Small intestine (tissue), 7 donors: ENCODE results near the gene ADGRD1. TPM values are rescaled to one million over a fixed set of nuclear protein-coding genes. Genes with fewer than 3 reads are reported as not detected.

Experiments used
- DNase-seq, 2 donors: peaks; one replicate each; pipeline versions ENCODE4 v3.0.0 to v3.0.0-alpha.2; 2013
- FAIRE-seq: peaks from 2 replicates; lab custom pipeline; 2012; peaks lifted over from hg19 to GRCh38; lab: Jason Lieb, UNC
- H3K27ac ChIP-seq, 3 donors: one replicate each; pipeline ENCODE4 v1.5.1; 2013; ENCODE audit warnings: low read length in 2 of 3, mild to moderate bottlenecking in 2 of 3, control low read depth in 1 of 3, inconsistent platforms in 1 of 3, low read depth in 1 of 3, moderate library complexity in 1 of 3
- H3K27me3 ChIP-seq, 3 donors: one replicate each; pipeline ENCODE4 v1.6.1; 2013; ENCODE audit warnings: low read length in 3 of 3, inconsistent platforms in 1 of 3; ENCODE audit not compliant: control insufficient read depth in 3 of 3, insufficient read depth in 3 of 3
- H3K36me3 ChIP-seq, 3 donors: one replicate each; pipeline ENCODE4 v1.6.1; 2013; ENCODE audit warnings: low read length in 3 of 3, inconsistent platforms in 1 of 3, low read depth in 1 of 3, mild to moderate bottlenecking in 1 of 3, moderate library complexity in 1 of 3; ENCODE audit not compliant: control insufficient read depth in 3 of 3, insufficient read depth in 2 of 3
- H3K4me1 ChIP-seq, 3 donors: one replicate each; pipeline ENCODE4 v1.6.1; 2013; ENCODE audit warnings: low read length in 2 of 3, inconsistent platforms in 1 of 3, low read depth in 1 of 3, mild to moderate bottlenecking in 1 of 3, moderate library complexity in 1 of 3; ENCODE audit not compliant: control insufficient read depth in 3 of 3, insufficient read depth in 2 of 3
- H3K4me3 ChIP-seq, 3 donors: one replicate each; pipeline ENCODE4 v1.5.1; 2013; ENCODE audit warnings: low read length in 3 of 3, control low read depth in 1 of 3, inconsistent platforms in 1 of 3, low read depth in 1 of 3, mild to moderate bottlenecking in 1 of 3, moderate library complexity in 1 of 3
- H3K9me3 ChIP-seq, 2 donors: one replicate each; pipeline ENCODE4 v1.6.1; 2013; ENCODE audit warnings: low read depth in 1 of 2, low read length in 1 of 2; ENCODE audit not compliant: control insufficient read depth in 2 of 2, insufficient read depth in 1 of 2
- WGBS, 3 donors: extraction: QIAGEN DNeasy Blood & Tissue Kit; methylation state at CpG; one replicate each; pipeline ENCODE4 v1.1.7; 2013; 5-methylcytosine and 5-hydroxymethylcytosine counted together
- polyA plus RNA-seq, 4 donors: library from polyadenylated mRNA; stranded (reverse) in 3 of 4; unstranded in 1 of 4; fragments of 200-250 nt in 3 of 4; fragments of 120-200 nt in 1 of 4; gene quantifications; one replicate each; pipeline versions ENCODE4 v1.2.1 to v1.2.3, GENCODE V29; 2013
- donor health status: healthy with polysubstance abuse.
- donor health status: control.
- donor health status: control.
- donor health status: Bipolar disorder and iron deficiency.
- donor health status: healthy.

ADGRD1 gene
- polyA plus RNA-seq, 4 donors = 0.54 to 87.7 (median 9.3) TPM; not detected in 1

- FAIRE-seq = no peak
Observed at GRCh38 chr12:130961921-130962451, 8.3 kb downstream of the ADGRD1 start.

GRCh38 chr12:130965214-130965613, 11.5 kb downstream of the ADGRD1 start:
- Histone ChIP-seq H3K9me3 (no peaks in the 10 kb centered on the region), H3K4me3 (no peak overlapping the region), H3K27ac (no peak overlapping the region), H3K36me3 (peaks cover 0 to 39% (median 0%) of the 10 kb centered on the region in 3 donors), H3K27me3 (no peaks in the 10 kb centered on the region), H3K4me1 (peaks cover 0 to 3% (median 0%) of the 10 kb centered on the region in 3 donors)
- no peak for FAIRE-seq
- DNase-seq = no peak
- WGBS, 3 donors = 66 to 79% (median 77%) methylated on average over 6 of the region's 6 CpGs

More at GRCh38 chr12:130961921-130962451, 8.3 kb downstream of the ADGRD1 start:
- H3K9me3 ChIP-seq = no peaks in the 10 kb centered on the region
- H3K36me3 ChIP-seq = peaks cover 0 to 29% (median 0%) of the 10 kb centered on the region in 3 donors
- 74 to 90% (median 87%) methylated on average over 9 of the region's 9 CpGs for WGBS, 3 donors
- no peaks in the 10 kb centered on the region for H3K27me3 ChIP-seq
- DNase-seq = no peak
- no peak overlapping the region for H3K4me3 ChIP-seq
- no peak overlapping the region for H3K27ac ChIP-seq
- no peaks in the 10 kb centered on the region for H3K4me1 ChIP-seq

- peaks cover 0 to 2% (median 0%) of the 10 kb centered on the region in 3 donors for H3K27me3 ChIP-seq
- DNase-seq (no peak), FAIRE-seq (no peak)
- peaks cover 0 to 42% (median 0%) of the 10 kb centered on the region in 3 donors for H3K36me3 ChIP-seq
- WGBS, 3 donors = 72 to 81% (median 80%) methylated on average over 2 of the region's 2 CpGs
- H3K27ac ChIP-seq = no peak overlapping the region
- no peak overlapping the region for H3K4me3 ChIP-seq
- no peaks in the 10 kb centered on the region for H3K9me3 ChIP-seq
- peaks cover 0 to 6% (median 0%) of the 10 kb centered on the region in 3 donors for H3K4me1 ChIP-seq
Observed at GRCh38 chr12:130965668-130966067, 12.0 kb downstream of the ADGRD1 start.

- H3K36me3 ChIP-seq = peaks cover 0 to 44% (median 0%) of the 10 kb centered on the region in 3 donors
- DNase-seq (no peak), FAIRE-seq (no peak)
- no peak overlapping the region for H3K4me3 ChIP-seq
- no peak overlapping the region for H3K27ac ChIP-seq
- H3K27me3 ChIP-seq = peaks cover 0 to 3% (median 0%) of the 10 kb centered on the region in 3 donors
- H3K4me1 ChIP-seq = peaks cover 0 to 8% (median 0%) of the 10 kb centered on the region in 3 donors
- H3K9me3 ChIP-seq = no peaks in the 10 kb centered on the region
- WGBS, 3 donors = 87 to 94% (median 91%) methylated on average over 15 of the region's 15 CpGs
Observed at GRCh38 chr12:130966443-130967030, 12.8 kb downstream of the ADGRD1 start.

GRCh38 chr12:130967636-130968035, 13.9 kb downstream of the ADGRD1 start:
- 94 to 95% (median 95%) methylated on average over 16 of the region's 16 CpGs for whole genome bisulfite sequencing, 3 donors
- FAIRE-seq = no peak
- Histone ChIP-seq H3K4me1 (peaks cover 0 to 12% (median 0%) of the 10 kb centered on the region in 3 donors), H3K9me3 (no peaks in the 10 kb centered on the region), H3K27me3 (peaks cover 0 to 3% (median 0%) of the 10 kb centered on the region in 3 donors), H3K27ac (no peak overlapping the region), H3K4me3 (no peak overlapping the region), H3K36me3 (peaks cover 0 to 47% (median 0%) of the 10 kb centered on the region in 3 donors)
- no peak for DNase-seq

- no peak for FAIRE-seq
- Histone ChIP-seq H3K27me3 (peaks cover 0 to 3% (median 0%) of the 10 kb centered on the region in 3 donors), H3K27ac (no peak overlapping the region), H3K4me3 (no peak overlapping the region), H3K36me3 (peaks cover 0 to 57% (median 0%) of the 10 kb centered on the region in 3 donors), H3K9me3 (no peaks in the 10 kb centered on the region), H3K4me1 (peaks cover 0 to 12% (median 0%) of the 10 kb centered on the region in 3 donors)
- WGBS, 3 donors = 88 to 91% (median 89%) methylated on average over 7 of the region's 7 CpGs
- no peak for DNase-seq
Observed at GRCh38 chr12:130968611-130969010, 14.9 kb downstream of the ADGRD1 start.

GRCh38 chr12:130969223-130969622, 15.5 kb downstream of the ADGRD1 start:
- Histone ChIP-seq H3K36me3 (peaks cover 0 to 62% (median 0%) of the 10 kb centered on the region in 3 donors), H3K4me3 (no peak overlapping the region), H3K4me1 (peaks cover 0 to 12% (median 0%) of the 10 kb centered on the region in 3 donors), H3K27me3 (peaks cover 0 to 3% (median 0%) of the 10 kb centered on the region in 3 donors), H3K9me3 (no peaks in the 10 kb centered on the region), H3K27ac (no peak overlapping the region)
- DNase-seq (no peak), FAIRE-seq (no peak)
- WGBS, 3 donors = 74 to 83% (median 77%) methylated on average over 7 of the region's 7 CpGs

- Histone ChIP-seq H3K4me1 (peaks cover 0 to 12% (median 0%) of the 10 kb centered on the region in 3 donors), H3K4me3 (no peak overlapping the region), H3K27me3 (peaks cover 0 to 3% (median 0%) of the 10 kb centered on the region in 3 donors), H3K36me3 (peaks cover 0 to 69% (median 0%) of the 10 kb centered on the region in 3 donors), H3K9me3 (no peaks in the 10 kb centered on the region), H3K27ac (no peak overlapping the region)
- no peak for FAIRE-seq
- DNase-seq = no peak
- 67 to 77% (median 72%) methylated on average over 15 of the region's 15 CpGs for WGBS, 3 donors
Observed at GRCh38 chr12:130970165-130970907, 16.6 kb downstream of the ADGRD1 start.
